ENCODE data around the gene DCUN1D1.

The DCUN1D1 gene

GRCh38 chr3:182917134-182917533 lies 63.2 kb downstream of the DCUN1D1 start:
- Histone ChIP-seq H3K27ac (ENCODE audit: insufficient read depth, low read depth, low read length, poor library complexity, severe bottlenecking) (no peak overlapping the region), H3K36me3 (ENCODE audit: control insufficient read depth, insufficient read depth, low read length) (no peaks in the 10 kb centered on the region), H3K27me3 (ENCODE audit: control insufficient read depth, insufficient read depth, low read length, poor library complexity, severe bottlenecking) (no peaks in the 10 kb centered on the region), H3K4me3 (ENCODE audit: insufficient read depth, low read depth, low read length) (no peak overlapping the region), H3K9me3 (ENCODE audit: control insufficient read depth, low read length) (no peaks in the 10 kb centered on the region), H3K4me1 (ENCODE audit: control insufficient read depth, insufficient read depth, low read length) (no peaks in the 10 kb centered on the region)
- 85 to 92% methylated on average over 3 of the region's 3 CpGs for WGBS, 2 experiments

DNA sequence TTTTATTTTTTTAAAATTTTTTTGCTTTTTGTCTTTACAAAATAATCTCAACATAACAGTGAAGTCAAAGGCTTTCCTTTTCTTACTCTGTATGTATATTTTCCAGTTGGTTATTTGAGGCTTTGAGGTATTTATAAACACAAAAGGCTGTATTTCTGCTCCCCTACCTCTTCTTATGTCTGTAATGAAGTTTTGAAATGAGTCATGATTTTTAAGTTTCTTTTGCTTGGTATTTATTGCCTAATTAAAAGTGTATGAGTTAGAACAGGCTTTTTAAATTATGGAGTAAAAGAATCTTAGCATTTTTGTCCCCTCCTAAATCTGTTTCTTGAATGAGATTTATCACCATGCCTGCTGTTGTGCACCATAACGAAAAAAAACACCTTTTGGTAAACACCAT lies 66.0 kb downstream of the DCUN1D1 start:
- H3K4me3 ChIP-seq (ENCODE audit: insufficient read depth, low read depth, low read length) = no peak overlapping the region
- WGBS, 2 experiments = 100% methylated on average over 1 of the region's 1 CpG
- no peaks in the 10 kb centered on the region for H3K4me1 ChIP-seq (ENCODE audit: control insufficient read depth, insufficient read depth, low read length)
- H3K9me3 ChIP-seq (ENCODE audit: control insufficient read depth, low read length) = no peaks in the 10 kb centered on the region
- H3K27me3 ChIP-seq (ENCODE audit: control insufficient read depth, insufficient read depth, low read length, poor library complexity, severe bottlenecking) = no peaks in the 10 kb centered on the region
- H3K36me3 ChIP-seq (ENCODE audit: control insufficient read depth, insufficient read depth, low read length) = no peaks in the 10 kb centered on the region
- no peak overlapping the region for H3K27ac ChIP-seq (ENCODE audit: insufficient read depth, low read depth, low read length, poor library complexity, severe bottlenecking)

DNA sequence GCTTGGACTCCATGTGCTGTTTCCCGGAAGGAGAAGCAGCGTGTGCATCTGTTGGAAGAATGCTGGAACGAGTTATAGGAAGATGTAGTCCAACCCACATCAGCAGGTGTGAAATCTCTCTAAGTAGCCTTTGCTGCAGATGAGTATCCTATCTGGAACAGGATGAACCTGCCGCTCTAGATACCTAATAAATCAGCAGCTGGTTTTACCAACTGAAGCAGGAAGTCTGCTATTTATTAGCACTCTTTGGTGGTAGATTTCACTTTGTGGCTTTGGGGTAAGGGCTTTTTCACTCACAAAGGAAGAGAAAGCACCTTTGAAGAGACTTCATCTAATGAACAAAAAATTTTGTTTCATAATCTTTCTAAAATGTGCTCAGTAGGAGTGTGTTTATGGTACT lies 66.4 kb downstream of the DCUN1D1 start:
- H3K4me1 ChIP-seq (ENCODE audit: control insufficient read depth, insufficient read depth, low read length) = no peaks in the 10 kb centered on the region
- WGBS, 2 experiments = 94% methylated on average over 4 of the region's 4 CpGs
- no peaks in the 10 kb centered on the region for H3K9me3 ChIP-seq (ENCODE audit: control insufficient read depth, low read length)
- no peak overlapping the region for H3K4me3 ChIP-seq (ENCODE audit: insufficient read depth, low read depth, low read length)
- no peaks in the 10 kb centered on the region for H3K36me3 ChIP-seq (ENCODE audit: control insufficient read depth, insufficient read depth, low read length)
- no peak overlapping the region for H3K27ac ChIP-seq (ENCODE audit: insufficient read depth, low read depth, low read length, poor library complexity, severe bottlenecking)
- no peaks in the 10 kb centered on the region for H3K27me3 ChIP-seq (ENCODE audit: control insufficient read depth, insufficient read depth, low read length, poor library complexity, severe bottlenecking)

DNA sequence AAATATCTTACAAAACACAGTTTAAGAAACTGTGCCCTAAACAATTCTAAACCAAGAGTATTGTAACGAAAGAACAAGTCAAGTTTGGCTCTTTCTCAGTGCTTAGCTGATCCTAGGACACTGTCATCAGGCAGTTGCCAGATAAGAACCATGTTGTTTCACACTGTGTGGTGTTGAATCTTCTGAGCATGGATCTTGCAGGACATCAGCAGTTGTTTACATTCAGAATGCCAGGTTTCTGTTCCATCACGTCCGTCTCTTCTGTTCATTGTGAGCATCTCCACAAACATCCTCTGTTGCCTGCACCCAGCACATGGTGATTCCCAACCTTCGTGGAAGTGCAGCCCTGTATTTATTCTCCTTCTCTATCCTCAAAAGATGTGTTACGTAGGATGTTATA lies 67.9 kb downstream of the DCUN1D1 start:
- no peak overlapping the region for H3K27ac ChIP-seq (ENCODE audit: insufficient read depth, low read depth, low read length, poor library complexity, severe bottlenecking)
- H3K36me3 ChIP-seq (ENCODE audit: control insufficient read depth, insufficient read depth, low read length) = no peaks in the 10 kb centered on the region
- H3K4me1 ChIP-seq (ENCODE audit: control insufficient read depth, insufficient read depth, low read length) = no peaks in the 10 kb centered on the region
- no peaks in the 10 kb centered on the region for H3K9me3 ChIP-seq (ENCODE audit: control insufficient read depth, low read length)
- H3K4me3 ChIP-seq (ENCODE audit: insufficient read depth, low read depth, low read length) = no peak overlapping the region
- no peaks in the 10 kb centered on the region for H3K27me3 ChIP-seq (ENCODE audit: control insufficient read depth, insufficient read depth, low read length, poor library complexity, severe bottlenecking)
- 82 to 93% methylated on average over 4 to 5 of the region's 5 CpGs for WGBS, 2 experiments

DNA sequence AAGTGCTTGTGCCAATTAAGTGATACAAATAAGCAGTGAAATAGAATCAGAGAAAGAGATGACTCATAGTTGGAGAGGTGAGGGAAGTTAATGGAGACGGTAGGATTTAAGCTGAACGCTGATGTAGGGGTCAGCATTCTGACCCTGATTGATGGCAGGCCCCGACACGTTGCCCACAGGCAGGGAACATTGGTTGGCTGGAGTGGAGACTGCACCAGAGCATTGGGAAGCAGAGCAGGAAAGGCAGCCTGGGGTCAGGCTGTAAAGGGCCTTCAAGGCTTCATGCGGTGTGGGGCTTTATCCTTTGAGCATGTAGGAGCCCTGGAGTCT lies 68.6 kb downstream of the DCUN1D1 start:
- 65 to 75% methylated on average over 5 of the region's 5 CpGs for WGBS, 2 experiments
- Histone ChIP-seq H3K4me1 (ENCODE audit: control insufficient read depth, insufficient read depth, low read length) (no peaks in the 10 kb centered on the region), H3K9me3 (ENCODE audit: control insufficient read depth, low read length) (no peaks in the 10 kb centered on the region), H3K36me3 (ENCODE audit: control insufficient read depth, insufficient read depth, low read length) (no peaks in the 10 kb centered on the region), H3K27ac (ENCODE audit: insufficient read depth, low read depth, low read length, poor library complexity, severe bottlenecking) (no peak overlapping the region), H3K4me3 (ENCODE audit: insufficient read depth, low read depth, low read length) (no peak overlapping the region), H3K27me3 (ENCODE audit: control insufficient read depth, insufficient read depth, low read length, poor library complexity, severe bottlenecking) (no peaks in the 10 kb centered on the region)

- no peaks in the 10 kb centered on the region for H3K36me3 ChIP-seq (ENCODE audit: control insufficient read depth, insufficient read depth, low read length)
- H3K9me3 ChIP-seq (ENCODE audit: control insufficient read depth, low read length) = no peaks in the 10 kb centered on the region
- no peaks in the 10 kb centered on the region for H3K27me3 ChIP-seq (ENCODE audit: control insufficient read depth, insufficient read depth, low read length, poor library complexity, severe bottlenecking)
- no peak overlapping the region for H3K27ac ChIP-seq (ENCODE audit: insufficient read depth, low read depth, low read length, poor library complexity, severe bottlenecking)
- 92 to 95% methylated on average over 4 of the region's 5 CpGs for WGBS, 2 experiments
- H3K4me1 ChIP-seq (ENCODE audit: control insufficient read depth, insufficient read depth, low read length) = no peaks in the 10 kb centered on the region
- no peak overlapping the region for H3K4me3 ChIP-seq (ENCODE audit: insufficient read depth, low read depth, low read length)
Measured at GRCh38 chr3:182910936-182911781, 69.2 kb downstream of the DCUN1D1 start.

DNA sequence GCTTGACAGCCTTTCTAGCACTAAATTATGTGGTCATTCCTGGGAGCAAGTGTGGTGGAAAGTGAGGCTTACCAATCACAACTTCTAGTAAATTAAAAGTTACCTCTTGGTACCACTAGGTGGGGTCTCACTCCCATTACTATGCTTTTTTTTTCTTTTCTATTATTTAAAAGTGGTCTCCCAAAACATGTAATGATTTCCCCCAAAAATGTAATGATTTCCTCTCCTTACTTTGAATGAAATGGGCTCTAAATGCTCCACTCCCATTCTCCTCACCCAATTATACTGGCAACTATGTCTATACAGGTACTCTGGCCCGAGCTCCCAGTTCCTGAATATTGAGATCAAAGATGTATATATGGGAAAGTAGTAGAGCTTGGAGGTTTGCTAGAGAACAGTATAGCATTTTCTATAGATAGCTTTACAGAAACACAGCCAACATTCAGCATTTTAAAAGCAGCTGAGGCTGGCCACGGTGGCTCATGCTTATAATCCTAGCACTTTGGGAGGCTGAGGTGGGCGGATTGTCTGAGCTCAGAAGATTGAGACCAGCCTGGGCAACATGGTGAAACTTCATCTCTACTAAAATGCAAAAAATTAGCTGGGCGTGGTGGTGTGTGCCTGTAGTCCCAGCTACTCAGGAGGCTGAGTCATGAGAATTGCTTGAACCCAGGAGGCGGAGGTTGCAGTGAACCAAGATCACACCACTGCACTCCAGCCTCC lies 70.9 kb downstream of the DCUN1D1 start:
- H3K27ac ChIP-seq (ENCODE audit: insufficient read depth, low read depth, low read length, poor library complexity, severe bottlenecking) = no peak overlapping the region
- H3K9me3 ChIP-seq (ENCODE audit: control insufficient read depth, low read length) = no peaks in the 10 kb centered on the region
- 92 to 93% methylated on average over 4 of the region's 5 CpGs for WGBS, 2 experiments
- H3K4me3 ChIP-seq (ENCODE audit: insufficient read depth, low read depth, low read length) = no peak overlapping the region
- no peaks in the 10 kb centered on the region for H3K4me1 ChIP-seq (ENCODE audit: control insufficient read depth, insufficient read depth, low read length)
- H3K36me3 ChIP-seq (ENCODE audit: control insufficient read depth, insufficient read depth, low read length) = no peaks in the 10 kb centered on the region
- no peaks in the 10 kb centered on the region for H3K27me3 ChIP-seq (ENCODE audit: control insufficient read depth, insufficient read depth, low read length, poor library complexity, severe bottlenecking)

DNA sequence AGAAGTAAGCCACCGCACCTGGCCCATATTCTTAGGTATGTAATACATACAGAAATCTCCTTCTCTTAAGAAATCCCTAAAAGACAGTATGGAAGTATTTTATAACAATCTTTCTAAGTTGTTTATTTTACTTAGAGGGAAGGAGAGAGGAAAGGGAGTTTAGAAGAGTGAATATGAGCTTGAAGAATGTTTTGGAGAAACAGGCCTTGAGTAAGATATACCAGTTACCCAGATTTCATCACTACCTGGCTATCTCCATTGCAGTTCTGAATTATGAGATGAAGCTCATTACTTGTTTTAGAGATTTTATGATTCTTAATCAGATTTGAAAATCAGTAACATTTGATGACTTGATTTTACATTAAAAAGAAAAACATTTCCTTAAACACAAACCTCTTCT lies 71.9 kb downstream of the DCUN1D1 start:
- Histone ChIP-seq H3K4me1 (ENCODE audit: control insufficient read depth, insufficient read depth, low read length) (no peaks in the 10 kb centered on the region), H3K27ac (ENCODE audit: insufficient read depth, low read depth, low read length, poor library complexity, severe bottlenecking) (no peak overlapping the region), H3K9me3 (ENCODE audit: control insufficient read depth, low read length) (no peaks in the 10 kb centered on the region), H3K27me3 (ENCODE audit: control insufficient read depth, insufficient read depth, low read length, poor library complexity, severe bottlenecking) (no peaks in the 10 kb centered on the region), H3K4me3 (ENCODE audit: insufficient read depth, low read depth, low read length) (no peak overlapping the region), H3K36me3 (ENCODE audit: control insufficient read depth, insufficient read depth, low read length) (no peaks in the 10 kb centered on the region)
- 60% methylated on average over 1 of the region's 1 CpG; no CpG with 5 or more reads in 1 of the 2 experiments for WGBS, 2 experiments

GRCh38 chr3:182906036-182906435 lies 74.3 kb downstream of the DCUN1D1 start:
- H3K36me3 ChIP-seq (ENCODE audit: control insufficient read depth, insufficient read depth, low read length) = no peaks in the 10 kb centered on the region
- H3K9me3 ChIP-seq (ENCODE audit: control insufficient read depth, low read length) = no peaks in the 10 kb centered on the region
- H3K4me3 ChIP-seq (ENCODE audit: insufficient read depth, low read depth, low read length) = no peak overlapping the region
- H3K27me3 ChIP-seq (ENCODE audit: control insufficient read depth, insufficient read depth, low read length, poor library complexity, severe bottlenecking) = no peaks in the 10 kb centered on the region
- H3K27ac ChIP-seq (ENCODE audit: insufficient read depth, low read depth, low read length, poor library complexity, severe bottlenecking) = no peak overlapping the region
- WGBS, 2 experiments = 95 to 100% methylated on average over 1 of the region's 1 CpG
- no peaks in the 10 kb centered on the region for H3K4me1 ChIP-seq (ENCODE audit: control insufficient read depth, insufficient read depth, low read length)

DNA sequence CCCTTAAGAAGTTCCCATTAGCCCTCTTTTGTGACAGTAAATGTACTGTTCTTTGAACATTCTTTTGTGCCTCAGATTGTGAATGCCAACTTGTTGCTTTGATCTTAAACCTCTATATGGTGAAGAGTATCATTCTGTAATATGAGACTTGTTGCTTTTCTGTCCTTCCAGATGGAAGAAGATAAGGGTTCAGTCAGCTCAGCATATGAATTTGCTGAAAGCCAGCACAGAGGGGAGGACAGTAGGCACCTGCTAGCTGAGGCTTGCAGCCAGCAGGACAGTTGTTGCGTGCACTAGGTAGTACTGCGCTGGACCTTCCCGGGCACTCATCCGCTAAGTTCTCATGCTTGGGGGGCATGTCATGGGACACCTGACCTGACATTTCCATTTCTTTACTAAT lies 74.7 kb downstream of the DCUN1D1 start:
- Histone ChIP-seq H3K27me3 (ENCODE audit: control insufficient read depth, insufficient read depth, low read length, poor library complexity, severe bottlenecking) (no peaks in the 10 kb centered on the region), H3K36me3 (ENCODE audit: control insufficient read depth, insufficient read depth, low read length) (no peaks in the 10 kb centered on the region), H3K4me1 (ENCODE audit: control insufficient read depth, insufficient read depth, low read length) (no peaks in the 10 kb centered on the region), H3K9me3 (ENCODE audit: control insufficient read depth, low read length) (no peaks in the 10 kb centered on the region), H3K4me3 (ENCODE audit: insufficient read depth, low read depth, low read length) (no peak overlapping the region), H3K27ac (ENCODE audit: insufficient read depth, low read depth, low read length, poor library complexity, severe bottlenecking) (no peak overlapping the region)
- 89 to 90% methylated on average over 4 of the region's 4 CpGs for WGBS, 2 experiments

All from ectodermal cell (in vitro differentiated cells).